ENCODE measurements around the gene COQ2.

GRCh38 chr4:83316459-83317165, 32.0 kb upstream of the COQ2 start:
- TF ChIP-seq FOXJ3 (CRISPR knock-in tag; IDR thresholded peaks at IDR 0.05; ENCODE audit: borderline replicate concordance), result no peak
- TF ChIP-seq TAF1 (CRISPR knock-in tag; IDR thresholded peaks at IDR 0.05), result no peak
- no peak for TF ChIP-seq PRDM4 (CRISPR knock-in tag; IDR thresholded peaks at IDR 0.05; ENCODE audit: borderline replicate concordance)
- no peak for TF ChIP-seq TCF12 (IDR thresholded peaks at IDR 0.05)
- no peak for TF ChIP-seq TCF12 (CRISPR knock-in tag; IDR thresholded peaks at IDR 0.05)
- TF ChIP-seq ARID3A (IDR thresholded peaks at IDR 0.05; ENCODE audit: low read depth, low read length), result no peak
- TF ChIP-seq ZNF382 (CRISPR knock-in tag; IDR thresholded peaks at IDR 0.05; ENCODE audit: borderline replicate concordance), result no peak
- TF ChIP-seq BRCA1 (CRISPR knock-in tag; IDR thresholded peaks at IDR 0.05), result no peak
- TF ChIP-seq PHF8 (CRISPR knock-in tag; IDR thresholded peaks at IDR 0.05), result no peak
- TF ChIP-seq TP53 (CRISPR knock-in tag; conservative IDR thresholded peaks at IDR 0.05), result no peak
- no peak for TF ChIP-seq ATF7 (IDR thresholded peaks at IDR 0.05)
- TF ChIP-seq ATF7 (CRISPR knock-in tag; IDR thresholded peaks at IDR 0.05), result no peak
- TF ChIP-seq RFX5 (IDR thresholded peaks at IDR 0.05; ENCODE audit: low read depth, low read length), result no peak
- TF ChIP-seq POLR2AphosphoS5 (IDR thresholded peaks at IDR 0.05; ENCODE audit: low read depth, low read length), result no peak

Data from HepG2 (cell line).